ENCODE measurements around the gene CGB8. TPM values are rescaled to one million over a fixed set of nuclear protein-coding genes. Genes with fewer than 3 reads are reported as not detected.
"Not testable (repeated sequence)": the region's sequence is repeated elsewhere in the genome, so short reads cannot be mapped to it uniquely, and the experiment has no call there.

CGB8 gene
- total and polyA plus RNA-seq, 2 of the 8 experiments (the other 6 are each of a cell fraction or from before 2014, with no cell fraction given): 0.09 TPM; not detected in 1

DNA sequence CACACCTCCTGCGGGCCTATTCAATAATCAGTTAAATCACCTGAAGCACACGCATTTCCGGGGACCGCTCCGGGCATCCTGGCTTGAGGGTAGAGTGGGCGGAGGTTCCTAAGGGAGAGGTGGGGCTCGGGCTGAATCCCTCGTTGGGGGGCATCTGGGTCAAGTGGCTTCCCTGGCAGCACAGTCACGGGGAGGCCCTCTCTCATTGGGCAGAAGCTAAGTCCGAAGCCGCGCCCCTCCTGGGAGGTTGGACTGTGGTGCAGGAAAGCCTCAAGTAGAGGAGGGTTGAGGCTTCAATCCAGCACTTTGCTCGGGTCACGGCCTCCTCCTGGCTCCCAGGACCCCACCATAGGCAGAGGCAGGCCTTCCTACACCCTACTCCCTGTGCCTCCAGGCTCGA, 5.4 kb downstream of the CGB8 start, which contains the start of gene CGB5:
Gene CGB5, plus strand, starts transcription at position 301 of the 400 bp plus-strand sequence. CDS start 362 bp downstream, outside the sequence.
- H2BK20ac ChIP-seq (ENCODE audit: low read length); H2AFZ ChIP-seq (ENCODE audit: low read length); H3K27me3 ChIP-seq (replicated peaks in 1 of 4; ENCODE audit: control insufficient read depth in 3 of 4, extremely low read depth in 1 of 4, insufficient read depth in 3 of 4, low read length in 3 of 4); CTCF ChIA-PET (ENCODE audit: partially characterized antibody); H4K8ac ChIP-seq (ENCODE audit: extremely low read depth, insufficient read depth, low read length); H4K5ac ChIP-seq (ENCODE audit: insufficient read length, low read depth, low read length); H2AK5ac ChIP-seq (ENCODE audit: low read depth, low read length); H2BK5ac ChIP-seq (ENCODE audit: low read depth, low read length); H3K4me2 ChIP-seq (ENCODE audit: insufficient read depth in 1 of 2, low read depth in 2 of 2, low read length in 2 of 2); H3K4me3 ChIP-seq (ENCODE audit: extremely low read depth in 1 of 4, insufficient read depth in 2 of 4, low read depth in 3 of 4, low read length in 4 of 4); H3K4ac ChIP-seq (replicated peaks; ENCODE audit: insufficient read length, low read depth, low read length); H3K14ac ChIP-seq (ENCODE audit: insufficient read length); H3K4me1 ChIP-seq (replicated peaks in 1 of 4; ENCODE audit: control insufficient read depth in 3 of 4, insufficient read depth in 4 of 4, low read length in 3 of 4); H3K23ac ChIP-seq (ENCODE audit: insufficient read length); H2BK15ac ChIP-seq (ENCODE audit: low read length); H3K9me3 ChIP-seq (ENCODE audit: insufficient read depth in 2 of 2, low read depth in 1 of 2, low read length in 1 of 2); H2BK120ac ChIP-seq (replicated peaks; ENCODE audit: low read depth, low read length); H3K56ac ChIP-seq (replicated peaks; ENCODE audit: insufficient read length, low read depth, low read length); H3K9ac ChIP-seq (replicated peaks in 1 of 4; ENCODE audit: extremely low read depth in 1 of 4, low read depth in 3 of 4, low read length in 3 of 4); H3K23me2 ChIP-seq (ENCODE audit: low read depth, low read length); H4K20me1 ChIP-seq (replicated peaks in 1 of 2; ENCODE audit: control insufficient read depth in 1 of 2, insufficient read depth in 2 of 2, low read length in 2 of 2); H3K79me2 ChIP-seq (ENCODE audit: control insufficient read depth in 1 of 2, insufficient read depth in 2 of 2, low read length in 2 of 2); H3K79me1 ChIP-seq (ENCODE audit: low read depth, low read length); H3K18ac ChIP-seq (ENCODE audit: extremely low read depth, low read length); H2BK12ac ChIP-seq (ENCODE audit: low read depth, low read length); FAIRE-seq; H3K27ac ChIP-seq (ENCODE audit: low read depth, low read length); H3K36me3 ChIP-seq (ENCODE audit: control insufficient read depth in 2 of 4, insufficient read depth in 4 of 4, low read length in 3 of 4); DNase-seq (ENCODE audit: low read depth in 1 of 2, low spot score in 2 of 2); H4K91ac ChIP-seq (replicated peaks; ENCODE audit: insufficient read length, low read length): not testable (repeated sequence)
- WGBS, 2 experiments (ENCODE audit: extremely low coverage in 1 of 2, insufficient coverage in 1 of 2, insufficient read length in 1 of 2, insufficient replicate concordance in 2 of 2, low coverage in 1 of 2, low lambda C conversion rate in 2 of 2, missing lambda C conversion rate in 1 of 2): 85% methylated on average over 14 of the region's 15 CpGs; no CpG with 5 or more reads in 1 of the 2 experiments
- POLR2A ChIA-PET (ENCODE audit: partially characterized antibody): interaction anchor here (1.1 kb wide), 1 partner anchor 10 kb away, joined by 3 read pairs; no protein-coding TSS in a partner anchor

DNA sequence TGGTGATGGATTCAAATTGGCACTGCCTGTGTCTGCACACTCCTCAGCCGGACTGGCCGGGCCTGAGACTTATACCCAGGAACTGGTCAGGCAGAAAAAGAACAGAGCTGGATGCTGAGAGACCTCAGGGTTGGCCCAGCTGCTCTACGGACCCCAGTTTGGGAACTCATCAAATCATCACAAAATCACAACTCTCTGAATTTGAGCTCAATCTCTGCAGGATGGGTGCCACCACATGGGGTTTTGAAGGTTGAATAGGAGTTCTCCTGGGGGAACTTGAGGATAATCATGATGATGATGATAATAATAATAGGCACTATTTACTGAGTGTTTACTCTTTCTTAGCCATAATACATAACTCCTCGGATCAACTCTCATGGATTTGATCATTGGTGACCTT, 6.2 kb downstream of the CGB8 start:
- not testable (repeated sequence) for H3K18ac ChIP-seq (ENCODE audit: extremely low read depth, low read length); FAIRE-seq; H3K14ac ChIP-seq (ENCODE audit: insufficient read length); H3K4ac ChIP-seq (replicated peaks; ENCODE audit: insufficient read length, low read depth, low read length); H2BK20ac ChIP-seq (ENCODE audit: low read length); H2BK120ac ChIP-seq (replicated peaks; ENCODE audit: low read depth, low read length); H4K91ac ChIP-seq (replicated peaks; ENCODE audit: insufficient read length, low read length); H3K27me3 ChIP-seq (replicated peaks in 1 of 4; ENCODE audit: control insufficient read depth in 3 of 4, extremely low read depth in 1 of 4, insufficient read depth in 3 of 4, low read length in 3 of 4); H3K27ac ChIP-seq (ENCODE audit: low read depth, low read length); H3K56ac ChIP-seq (replicated peaks; ENCODE audit: insufficient read length, low read depth, low read length); H4K20me1 ChIP-seq (replicated peaks in 1 of 2; ENCODE audit: control insufficient read depth in 1 of 2, insufficient read depth in 2 of 2, low read length in 2 of 2); H3K4me3 ChIP-seq (ENCODE audit: extremely low read depth in 1 of 4, insufficient read depth in 2 of 4, low read depth in 3 of 4, low read length in 4 of 4); H3K79me1 ChIP-seq (ENCODE audit: low read depth, low read length); DNase-seq (ENCODE audit: low read depth in 1 of 2, low spot score in 2 of 2); H3K4me1 ChIP-seq (replicated peaks in 1 of 4; ENCODE audit: control insufficient read depth in 3 of 4, insufficient read depth in 4 of 4, low read length in 3 of 4); H2AK5ac ChIP-seq (ENCODE audit: low read depth, low read length); H3K9me3 ChIP-seq (ENCODE audit: insufficient read depth in 2 of 2, low read depth in 1 of 2, low read length in 1 of 2); H3K36me3 ChIP-seq (ENCODE audit: control insufficient read depth in 2 of 4, insufficient read depth in 4 of 4, low read length in 3 of 4); H2BK5ac ChIP-seq (ENCODE audit: low read depth, low read length); H3K23me2 ChIP-seq (ENCODE audit: low read depth, low read length); H4K8ac ChIP-seq (ENCODE audit: extremely low read depth, insufficient read depth, low read length); H3K9ac ChIP-seq (replicated peaks in 1 of 4; ENCODE audit: extremely low read depth in 1 of 4, low read depth in 3 of 4, low read length in 3 of 4); H2AFZ ChIP-seq (ENCODE audit: low read length); H3K23ac ChIP-seq (ENCODE audit: insufficient read length); H4K5ac ChIP-seq (ENCODE audit: insufficient read length, low read depth, low read length); H2BK12ac ChIP-seq (ENCODE audit: low read depth, low read length); H3K4me2 ChIP-seq (ENCODE audit: insufficient read depth in 1 of 2, low read depth in 2 of 2, low read length in 2 of 2); H2BK15ac ChIP-seq (ENCODE audit: low read length); H3K79me2 ChIP-seq (ENCODE audit: control insufficient read depth in 1 of 2, insufficient read depth in 2 of 2, low read length in 2 of 2)
- WGBS, 2 experiments (ENCODE audit: extremely low coverage in 1 of 2, insufficient coverage in 1 of 2, insufficient read length in 1 of 2, insufficient replicate concordance in 2 of 2, low coverage in 1 of 2, low lambda C conversion rate in 2 of 2, missing lambda C conversion rate in 1 of 2): 76% methylated on average over 1 of the region's 4 CpGs; no CpG with 5 or more reads in 1 of the 2 experiments
- ChIA-PET CTCF (ENCODE audit: partially characterized antibody) (interaction anchor here (0.6 kb wide), 1 partner anchor 198 kb away, joined by 4 read pairs; no protein-coding TSS in a partner anchor), POLR2A (ENCODE audit: partially characterized antibody) (interaction anchor here (1.1 kb wide), 1 partner anchor 11 kb away, joined by 3 read pairs; no protein-coding TSS in a partner anchor)

Data from H1 (cell line).